ENCODE data around the gene SNAPIN.

Gene SNAPIN

GRCh38 chr1:153711026-153711425 is 52.5 kb downstream of the SNAPIN start:
- DNase-seq (ENCODE audit: low read depth, low spot score) = no peak

Measured in astrocyte of the hippocampus (primary cell).